Neural cell (in vitro differentiated cells): Measurements from ENCODE around the gene YPEL4. TPM values are rescaled to one million over a fixed set of nuclear protein-coding genes. Genes with fewer than 3 reads are reported as not detected.
"Not testable (repeated sequence)": the region's sequence is repeated elsewhere in the genome, so short reads cannot be mapped to it uniquely, and the experiment has no call there.

ENCODE experiments used
- H2AFZ ChIP-seq: fragments of 200-600, 300-800 bp; sonication (generic), shearing (Covaris generic); 2 replicates; pipeline ENCODE4 v1.6.0; 2014; ENCODE audit warnings: low read depth, mild to moderate bottlenecking, antibody characterized with exemption, low read length, moderate library complexity
- H3F3A ChIP-seq: fragments of 200-600 bp; shearing (Covaris generic); 2 replicates; pipeline ENCODE4 v1.6.1; 2016; ENCODE audit warnings: mild to moderate bottlenecking, moderate library complexity, mixed read lengths, antibody characterized with exemption, low read length; ENCODE audit not compliant: insufficient read depth, poor library complexity, severe bottlenecking
- H3K27ac ChIP-seq: fragments of 200-600, 300-800 bp; sonication (generic), shearing (Covaris generic); 2 replicates; pipeline ENCODE4 v1.5.1; 2014; ENCODE audit warnings: mild to moderate bottlenecking, low read length, moderate library complexity
- H3K27me3 ChIP-seq: fragments of 300-800, 200-600 bp; sonication (generic), shearing (Covaris generic); 2 replicates; pipeline ENCODE4 v1.6.0; 2014; ENCODE audit warnings: mild to moderate bottlenecking, low read depth, low read length, moderate library complexity; ENCODE audit not compliant: insufficient read depth
- H3K36me3 ChIP-seq: fragments of 300-800, 200-600 bp; sonication (generic), shearing (Covaris generic); 2 replicates; pipeline ENCODE4 v1.5.1; 2014; ENCODE audit warnings: mild to moderate bottlenecking, antibody characterized with exemption, low read length, moderate library complexity; ENCODE audit not compliant: insufficient read depth
- H3K4me2 ChIP-seq: fragments of 300-800, 200-600 bp; sonication (generic), shearing (Covaris generic); 2 replicates; pipeline ENCODE4 v1.6.0; 2014; ENCODE audit warnings: mild to moderate bottlenecking, low read length
- H3K4me3 ChIP-seq: fragments of 300-800, 200-600 bp; sonication (generic), shearing (Covaris generic); 2 replicates; pipeline ENCODE4 v1.5.1; 2014; ENCODE audit warnings: mild to moderate bottlenecking, low read length, moderate library complexity
- H3K79me2 ChIP-seq: fragments of 200-600 bp; shearing (Covaris generic); replicated peaks from 2 replicates; pipeline ENCODE4 v1.6.0; 2014; ENCODE audit warnings: mild to moderate bottlenecking, low read length, moderate library complexity; ENCODE audit not compliant: insufficient read depth
- H3K9ac ChIP-seq: fragments of 300-800, 200-600 bp; sonication (generic), shearing (Covaris generic); 2 replicates; pipeline ENCODE4 v1.6.1; 2016; ENCODE audit warnings: mild to moderate bottlenecking, low read length, mixed read lengths
- H3K9me2 ChIP-seq: fragments of 200-600 bp; shearing (Covaris generic); 2 replicates; pipeline ENCODE4 v1.6.1; 2016; ENCODE audit warnings: mild to moderate bottlenecking, low read length, mixed read lengths; ENCODE audit not compliant: insufficient read depth
- H3K9me3 ChIP-seq: fragments of 200-600, 300-800 bp; sonication (generic), shearing (Covaris generic); 2 replicates; pipeline ENCODE4 v1.6.1; 2016; ENCODE audit warnings: mild to moderate bottlenecking, mixed run types, low read length, moderate library complexity, mixed read lengths
- H4K20me1 ChIP-seq: fragments of 200-600 bp; shearing (Covaris generic); 2 replicates; pipeline ENCODE4 v1.6.1; 2016; ENCODE audit warnings: mild to moderate bottlenecking, mixed run types; ENCODE audit not compliant: insufficient read depth
- CTCF ChIP-seq: fragments of 450-650 bp; IDR thresholded peaks from 2 replicates; pipeline ENCODE4 v1.5.1; 2014; ENCODE audit warnings: antibody characterized with exemption, mild to moderate bottlenecking, moderate library complexity; ENCODE audit not compliant: poor library complexity, severe bottlenecking
- EP300 ChIP-seq: fragments of 450-650 bp; conservative IDR thresholded peaks from 2 replicates; pipeline ENCODE4 v1.6.1; 2014; ENCODE audit warnings: antibody characterized with exemption, mild to moderate bottlenecking, moderate library complexity; ENCODE audit not compliant: poor library complexity, severe bottlenecking
- EZH2 ChIP-seq: fragments of 200-600, 300-800 bp; shearing (Covaris generic), sonication (generic); IDR thresholded peaks from 2 replicates; pipeline ENCODE4 v1.6.1; 2014; ENCODE audit warnings: antibody characterized with exemption, low read length, borderline replicate concordance, mild to moderate bottlenecking; ENCODE audit not compliant: insufficient read depth, poor library complexity, severe bottlenecking
- MXI1 ChIP-seq: fragments of 450-650 bp; conservative IDR thresholded peaks from 2 replicates; pipeline ENCODE4 v1.6.1; 2014; ENCODE audit warnings: antibody characterized with exemption, mild to moderate bottlenecking; ENCODE audit not compliant: poor library complexity, severe bottlenecking
- POLR2AphosphoS5 ChIP-seq: IDR thresholded peaks from 2 replicates; pipeline ENCODE4 v1.6.1; 2012
- RAD21 ChIP-seq: fragments of 450-650 bp; conservative IDR thresholded peaks from 2 replicates; pipeline ENCODE4 v1.6.1; 2014; ENCODE audit warnings: antibody characterized with exemption, mild to moderate bottlenecking, moderate library complexity
- REST ChIP-seq: IDR thresholded peaks from 2 replicates; pipeline ENCODE4 v1.6.1; 2012; ENCODE audit warnings: borderline replicate concordance
- SMC3 ChIP-seq: fragments of 450-650 bp; conservative IDR thresholded peaks from 2 replicates; pipeline ENCODE4 v1.6.1; 2014; ENCODE audit warnings: antibody characterized with exemption, mild to moderate bottlenecking, moderate library complexity; ENCODE audit not compliant: poor library complexity
- TAF1 ChIP-seq: IDR thresholded peaks from 2 replicates; pipeline ENCODE4 v1.6.1; 2012; ENCODE audit warnings: low read depth
- polyA plus RNA-seq: library from polyadenylated mRNA; depleted of rRNA; stranded (reverse); fragments of >200 nt; gene quantifications from 2 replicates; pipeline ENCODE4 v1.2.3, GENCODE V29; 2014

YPEL4 gene
- polyA plus RNA-seq, 1 donor from 2014 or later, result 18.4 TPM

GRCh38 chr11:57690474-57690873, 40.8 kb upstream of the YPEL4 start:
- H3K9ac ChIP-seq, H3K9me2 ChIP-seq, H3K9me3 ChIP-seq, H3K27ac ChIP-seq, H4K20me1 ChIP-seq, H3K36me3 ChIP-seq, H3F3A ChIP-seq, H3K4me3 ChIP-seq, H3K79me2 ChIP-seq, H2AFZ ChIP-seq, H3K27me3 ChIP-seq, H3K4me2 ChIP-seq: not testable (repeated sequence)

- Histone ChIP-seq H3K9ac (no peak overlapping the region), H3K4me2 (no peak overlapping the region), H4K20me1 (no peaks in the 10 kb centered on the region), H3K79me2 (peaks cover 11% of the 10 kb centered on the region), H3K9me3 (no peaks in the 10 kb centered on the region), H3K9me2 (no peaks in the 10 kb centered on the region), H3K36me3 (peaks cover 11% of the 10 kb centered on the region), H2AFZ (no peak overlapping the region), H3K4me3 (no peak overlapping the region), H3K27ac (no peak overlapping the region), H3K27me3 (no peaks in the 10 kb centered on the region), H3F3A (no peaks in the 10 kb centered on the region)
- TF ChIP-seq EP300 (no peak), CTCF (no peak), SMC3 (no peak)
Observed at GRCh38 chr11:57681168-57681567, 31.5 kb upstream of the YPEL4 start.

GRCh38 chr11:57680552-57680874, 30.8 kb upstream of the YPEL4 start:
- Histone ChIP-seq H4K20me1 (no peaks in the 10 kb centered on the region), H3K79me2 (peaks cover 11% of the 10 kb centered on the region)

More at GRCh38 chr11:57680552-57680874, 30.8 kb upstream of the YPEL4 start:
- no peak overlapping the region for H3K27ac ChIP-seq
- no peaks in the 10 kb centered on the region for H3K27me3 ChIP-seq
- H3F3A ChIP-seq, result no peaks in the 10 kb centered on the region
- H3K4me3 ChIP-seq, result no peak overlapping the region
- no peaks in the 10 kb centered on the region for H3K9me2 ChIP-seq
- no peak for TF ChIP-seq EZH2
- no peak for TF ChIP-seq POLR2AphosphoS5
- TF ChIP-seq EP300, result no peak
- TF ChIP-seq RAD21, result no peak
- no peak for TF ChIP-seq SMC3
- TF ChIP-seq REST, result no peak
- TF ChIP-seq TAF1, result no peak
- no peak for TF ChIP-seq CTCF
- TF ChIP-seq MXI1, result no peak
- no peak overlapping the region for H3K9ac ChIP-seq
- H3K4me2 ChIP-seq, result no peak overlapping the region
- no peak overlapping the region for H2AFZ ChIP-seq
- peaks cover 11% of the 10 kb centered on the region for H3K36me3 ChIP-seq
- H3K9me3 ChIP-seq, result no peaks in the 10 kb centered on the region
